ENCODE data around the gene CCDC127.

DNA sequence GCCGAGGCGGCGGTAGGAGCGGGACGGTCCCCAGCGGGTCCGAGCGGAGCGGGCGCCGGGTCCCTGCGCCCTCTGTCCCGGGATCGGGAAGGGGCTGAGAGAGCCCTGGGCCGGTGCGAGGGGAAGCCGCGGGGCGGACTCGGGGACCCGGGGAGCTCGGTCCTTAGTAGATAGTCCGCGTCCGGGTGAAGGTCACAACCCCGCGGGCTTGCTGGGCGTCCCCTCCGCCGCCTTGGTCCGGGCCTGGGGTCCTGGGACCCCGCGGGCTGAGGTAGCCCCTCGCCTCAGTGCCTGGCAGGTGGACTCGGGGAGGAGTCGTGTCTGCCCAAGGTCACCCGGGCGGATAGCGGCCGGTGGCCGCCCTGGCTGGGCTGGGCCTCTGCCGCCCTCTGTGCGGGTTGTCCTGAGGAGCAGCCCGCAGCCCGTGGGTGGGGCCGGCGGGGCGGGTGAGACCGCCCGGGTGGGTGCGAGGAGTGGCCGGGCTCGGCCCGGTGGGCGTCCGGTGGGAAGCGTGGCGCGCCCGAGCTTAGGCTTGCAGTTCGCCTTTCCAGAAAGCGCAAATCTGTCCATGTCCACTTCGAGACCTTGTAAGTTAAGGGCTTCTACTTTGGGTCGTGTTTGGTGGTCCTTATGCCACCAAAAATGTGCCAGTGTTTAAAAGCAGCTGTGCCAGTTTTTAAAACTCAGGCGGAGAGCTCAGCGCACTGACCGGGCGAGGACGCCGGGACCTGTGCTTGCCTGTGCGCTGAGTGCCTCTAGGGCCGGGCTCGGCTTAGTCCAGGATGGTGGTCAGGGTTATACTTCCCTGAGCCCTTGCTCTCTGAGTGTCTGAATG is 721 bp upstream of the CCDC127 start:
- TF ChIP-seq CTCF (IDR thresholded peaks at IDR 0.05) (no peak), POLR2A (IDR thresholded peaks at IDR 0.05) (no peak)
